IMR-90 (cell line): ENCODE results near the gene SHISAL1. TPM values are rescaled to one million over a fixed set of nuclear protein-coding genes. Genes with fewer than 3 reads are reported as not detected.

Experiments
- ATAC-seq: fragments of 200-7000 bp; cut with Tn5 transposase; 2 replicates; pipeline ENCODE4 v1.9.1; 2020; ENCODE audit warnings: low read depth, mild to moderate bottlenecking, moderate library complexity
- BruUV-seq: library from RNA; stranded (reverse); fragments of 400-500 nt; replicated peaks from 2 replicates; lab custom pipeline; 2021; lab: Mats Ljungman, UMichigan
- CTCF ChIA-PET: fragments of 300-600 bp; formaldehyde crosslinking; extraction: SDS; loops from one replicate; lab custom pipeline; 2021; ENCODE audit warnings: antibody characterized with exemption; lab: Yijun Ruan, JAX
- POLR2A ChIA-PET: fragments of 300-600 bp; sonication (Branson Sonifier 250); formaldehyde crosslinking; loops from one replicate; lab custom pipeline; 2022; ENCODE audit warnings: antibody characterized with exemption; ENCODE audit not compliant: unreplicated experiment; lab: Charles Lee
- DNase-seq: peaks from one replicate; pipeline ENCODE4 v3.0.0; 2013
- H2AFZ ChIP-seq: replicated peaks from 2 replicates; pipeline ENCODE3; 2013; ENCODE audit warnings: low read length, mild to moderate bottlenecking; ENCODE audit not compliant: poor library complexity
- H2AK5ac ChIP-seq: 2 replicates; pipeline ENCODE4 v1.6.1; 2013; ENCODE audit warnings: low read depth, low read length, inconsistent platforms
- H2AK9ac ChIP-seq: replicated peaks from 2 replicates; pipeline ENCODE3; 2013; ENCODE audit warnings: mild to moderate bottlenecking, low read depth, low read length, moderate library complexity; ENCODE audit not compliant: poor library complexity
- H2BK120ac ChIP-seq: 2 replicates; pipeline ENCODE4 v1.6.1; 2013; ENCODE audit warnings: low read depth, low read length, inconsistent platforms
- H2BK15ac ChIP-seq: 3 replicates; pipeline ENCODE4 v1.6.1; 2013; ENCODE audit warnings: low read depth, low read length, inconsistent platforms
- H2BK20ac ChIP-seq: 2 replicates; pipeline ENCODE4 v1.6.1; 2013; ENCODE audit warnings: low read depth, mild to moderate bottlenecking, inconsistent platforms, low read length, moderate library complexity
- H2BK5ac ChIP-seq: 2 replicates; pipeline ENCODE4 v1.6.1; 2013; ENCODE audit warnings: mild to moderate bottlenecking, low read depth, low read length, inconsistent platforms; ENCODE audit not compliant: poor library complexity, severe bottlenecking
- H3K14ac ChIP-seq: replicated peaks from 2 replicates; pipeline ENCODE4 v1.6.1; 2013; ENCODE audit warnings: low read depth, low read length, inconsistent platforms
- H3K18ac ChIP-seq: 2 replicates; pipeline ENCODE4 v1.6.1; 2013; ENCODE audit warnings: low read depth, low read length, control low read depth
- H3K23ac ChIP-seq: 2 replicates; pipeline ENCODE4 v1.6.1; 2013; ENCODE audit warnings: low read depth, low read length, inconsistent platforms
- H3K27ac ChIP-seq: 2 replicates; pipeline ENCODE4 v1.5.1; 2013; ENCODE audit warnings: mild to moderate bottlenecking, control low read depth, low read length; ENCODE audit not compliant: insufficient read depth
- H3K27me3 ChIP-seq: 2 replicates; pipeline ENCODE4 v1.6.1; 2013; ENCODE audit warnings: low read length; ENCODE audit not compliant: control insufficient read depth, insufficient read depth
- H3K36me3 ChIP-seq: 2 replicates; pipeline ENCODE4 v1.6.1; 2013; ENCODE audit warnings: low read length, mixed read lengths; ENCODE audit not compliant: control insufficient read depth, insufficient read depth
- H3K4ac ChIP-seq: 2 replicates; pipeline ENCODE4 v1.6.1; 2013; ENCODE audit warnings: low read depth, low read length, inconsistent platforms
- H3K4me1 ChIP-seq: 2 replicates; pipeline ENCODE4 v1.6.1; 2013; ENCODE audit warnings: low read length, mixed read lengths; ENCODE audit not compliant: control insufficient read depth, insufficient read depth
- H3K4me2 ChIP-seq: 2 replicates; pipeline ENCODE4 v1.6.1; 2013; ENCODE audit warnings: low read depth, mild to moderate bottlenecking, control low read depth, low read length, moderate library complexity
- H3K4me3 ChIP-seq: 2 replicates; pipeline ENCODE4 v1.5.1; 2013; ENCODE audit warnings: low read depth, mild to moderate bottlenecking, control low read depth, low read length, moderate library complexity; ENCODE audit not compliant: insufficient read depth
- H3K56ac ChIP-seq: 2 replicates; pipeline ENCODE4 v1.6.1; 2013; ENCODE audit warnings: low read length, inconsistent platforms; ENCODE audit not compliant: insufficient read depth; ENCODE audit errors: extremely low read depth
- H3K79me1 ChIP-seq, 2 experiments: 2 replicates each; pipeline ENCODE4 v1.6.1; 2013; ENCODE audit warnings: low read length in 2 of 2, inconsistent platforms in 1 of 2, low read depth in 1 of 2
- H3K9ac ChIP-seq: 2 replicates; pipeline ENCODE4 v1.6.1; 2013; ENCODE audit warnings: low read depth, low read length, control low read depth
- H3K9me1 ChIP-seq: 2 replicates; pipeline ENCODE4 v1.6.1; 2013; ENCODE audit warnings: low read length, inconsistent platforms; ENCODE audit not compliant: insufficient read depth
- H3K9me3 ChIP-seq: 2 replicates; pipeline ENCODE4 v1.6.1; 2013; ENCODE audit warnings: low read length; ENCODE audit not compliant: control insufficient read depth, insufficient read depth
- H4K20me1 ChIP-seq: 2 replicates; pipeline ENCODE4 v1.6.1; 2013; ENCODE audit warnings: low read length, inconsistent platforms; ENCODE audit not compliant: insufficient read depth
- H4K5ac ChIP-seq: 2 replicates; pipeline ENCODE4 v1.6.1; 2013; ENCODE audit warnings: mild to moderate bottlenecking, low read depth, low read length, control low read depth
- H4K8ac ChIP-seq, 2 experiments: 2 replicates each; pipeline ENCODE4 v1.6.1; 2013; ENCODE audit warnings: low read depth in 2 of 2, low read length in 2 of 2, control low read depth in 1 of 2, inconsistent platforms in 1 of 2
- H4K91ac ChIP-seq: 2 replicates; pipeline ENCODE4 v1.6.1; 2013; ENCODE audit warnings: low read depth, low read length, inconsistent platforms; ENCODE audit not compliant: insufficient read depth
- CEBPB ChIP-seq: IDR thresholded peaks from 2 replicates; pipeline ENCODE4 v1.6.1; 2012; ENCODE audit warnings: low read depth, low read length, improper control_type of control experiment
- CHD1 ChIP-seq: IDR thresholded peaks from 2 replicates; pipeline ENCODE4 v1.6.1; 2012; ENCODE audit warnings: low read depth, low read length, improper control_type of control experiment
- CTCF ChIP-seq: conservative IDR thresholded peaks from 2 replicates; pipeline ENCODE4 v1.5.1; 2012; ENCODE audit warnings: mild to moderate bottlenecking, low read depth, low read length, improper control_type of control experiment
- FOS ChIP-seq: fragments of 150-350 bp; IDR thresholded peaks from 2 replicates; pipeline ENCODE4 v1.6.1; 2016; ENCODE audit warnings: low read depth, low read length
- MAFK ChIP-seq: IDR thresholded peaks from 2 replicates; pipeline ENCODE4 v1.6.1; 2012; ENCODE audit warnings: low read depth, low read length, improper control_type of control experiment
- MAZ ChIP-seq: IDR thresholded peaks from 2 replicates; pipeline ENCODE4 v1.6.1; 2012; ENCODE audit warnings: low read depth, mild to moderate bottlenecking, low read length, improper control_type of control experiment, moderate library complexity, borderline replicate concordance
- MXI1 ChIP-seq: IDR thresholded peaks from 2 replicates; pipeline ENCODE4 v1.6.1; 2012; ENCODE audit warnings: low read depth, mild to moderate bottlenecking, low read length, moderate library complexity, borderline replicate concordance
- NFE2L2 ChIP-seq: fragments of 150-350 bp; IDR thresholded peaks from 2 replicates; pipeline ENCODE4 v1.6.1; 2016; ENCODE audit warnings: low read depth, mild to moderate bottlenecking, low read length
- POLR2A ChIP-seq: IDR thresholded peaks from 2 replicates; pipeline ENCODE4 v1.6.1; 2012; ENCODE audit warnings: mild to moderate bottlenecking, low read depth, low read length
- RAD21 ChIP-seq: IDR thresholded peaks from 2 replicates; pipeline ENCODE4 v1.6.1; 2012; ENCODE audit warnings: low read length, improper control_type of control experiment
- RCOR1 ChIP-seq: IDR thresholded peaks from 2 replicates; pipeline ENCODE4 v1.6.1; 2012; ENCODE audit warnings: mild to moderate bottlenecking, low read length, improper control_type of control experiment; ENCODE audit not compliant: insufficient replicate concordance
- RFX5 ChIP-seq: IDR thresholded peaks from 2 replicates; pipeline ENCODE4 v1.8.0; 2012; ENCODE audit warnings: low read depth, mild to moderate bottlenecking, low read length, moderate library complexity
- SMC3 ChIP-seq: fragments of 150-350 bp; IDR thresholded peaks from 2 replicates; pipeline ENCODE4 v1.6.1; 2016; ENCODE audit warnings: low read depth, mild to moderate bottlenecking, antibody characterized with exemption, low read length, moderate library complexity
- WGBS, 2 experiments: methylation state at CpG; one replicate each; pipeline versions ENCODE4 v1.1.5 to v1.1.7; 2013; ENCODE audit warnings: missing lambda C conversion rate in 2 of 2; ENCODE audit not compliant: insufficient read length in 1 of 2; ENCODE audit errors: extremely low coverage in 2 of 2; 5-methylcytosine and 5-hydroxymethylcytosine counted together
- dilution Hi-C: fragments of 300-500 bp; cut with HindIII; formaldehyde crosslinking; loops from one replicate; pipeline ENCODE4 v1.14.3; 2018; ENCODE audit warnings: low sequenced_read_pairs; ENCODE audit not compliant: unreplicated experiment
- in situ Hi-C: fragments of 300-500 bp; cut with MboI; formaldehyde crosslinking; loops from 3 replicates; pipeline ENCODE4 v1.14.3; 2019; ENCODE audit warnings: low sequenced_read_pairs, inconsistent platforms, mixed read lengths
- intact Hi-C: fragments of 100-400 bp; cut with micrococcal nuclease; formaldehyde crosslinking; loops from 2 replicates; pipeline ENCODE4 v1.10.0; 2022
- polyA plus RNA-seq, 3 experiments: library from polyadenylated mRNA; depleted of rRNA; stranded (reverse); fragments of >200 nt; gene quantifications; 2 replicates each; pipeline ENCODE4 v1.2.3, GENCODE V29; 2012; ENCODE audit warnings: low replicate concordance in 1 of 3
- total RNA-seq: library from RNA; depleted of rRNA; stranded (reverse); fragments of >200 nt; gene quantifications from 2 replicates; pipeline ENCODE4 v1.2.3, GENCODE V29; 2012
- TF ChIP-seq, protein P1 (sequence below): fragments of 150-350 bp; IDR thresholded peaks from 2 replicates; pipeline ENCODE4 v1.6.1; 2017; ENCODE audit warnings: mild to moderate bottlenecking, antibody characterized with exemption, low read length, low read depth
- TF ChIP-seq, protein P2 (sequence below): fragments of 150-350 bp; IDR thresholded peaks from 2 replicates; pipeline ENCODE4 v1.6.1; 2016; ENCODE audit warnings: low read depth, mild to moderate bottlenecking, low read length, moderate library complexity, borderline replicate concordance

The SHISAL1 gene
- total and polyA plus RNA-seq, 2 of the 4 experiments (the other 2 are of a cell fraction) = 1.0 to 1.4 TPM

GRCh38 chr22:44291265-44291664, 21.5 kb downstream of the SHISAL1 start:
- DNase-seq = peak; percentile 7
- no peak overlapping the region for H2BK120ac ChIP-seq
- no peaks in the 10 kb centered on the region for H4K20me1 ChIP-seq
- no peak overlapping the region for H4K91ac ChIP-seq
- peak overlapping the region in 1 of 2 experiments; percentile 3; a peak in 1 of 4 replicates for H4K8ac ChIP-seq
- H3K27ac ChIP-seq = no peak overlapping the region
- no peak overlapping the region; the same call in 1 of the 2 replicates for H3K4ac ChIP-seq
- no peak overlapping the region for H2BK15ac ChIP-seq
- dilution Hi-C loops = no loop called here
- H2AFZ ChIP-seq = peak overlapping the region; percentile 47
- H3K9ac ChIP-seq = no peak overlapping the region
- no peaks in the 10 kb centered on the region for H3K27me3 ChIP-seq
- peaks cover 4% of the 10 kb centered on the region for H3K9me3 ChIP-seq
- no peak overlapping the region for H2BK5ac ChIP-seq
- H3K14ac ChIP-seq = no peak overlapping the region
- ChIA-PET CTCF (no interaction called here), POLR2A (no interaction called here)
- no peak overlapping the region for H3K56ac ChIP-seq
- H3K4me2 ChIP-seq = no peak overlapping the region
- in situ Hi-C loops = no loop called here
- BruUV-seq = no TSS peak
- H3K9me1 ChIP-seq = no peaks in the 10 kb centered on the region; the same call in 1 of the 2 replicates
- H3K79me1 ChIP-seq = no peaks in the 10 kb centered on the region
- WGBS, 2 experiments = 100% methylated on average over 1 of the region's 8 CpGs; no CpG with 5 or more reads in 1 of the 2 experiments
- no peak overlapping the region for H3K23ac ChIP-seq
- H2BK20ac ChIP-seq = no peak overlapping the region
- no peak overlapping the region; the same call in 1 of the 2 replicates for H2AK5ac ChIP-seq
- intact Hi-C loops = no loop called here
- H3K4me1 ChIP-seq = peaks cover 11% of the 10 kb centered on the region
- ATAC-seq = 0 out of 2 replicates have a peak, but pooled peaks have one; percentile 48
- TF ChIP-seq CEBPB = no peak
- TF ChIP-seq, protein P1, sequence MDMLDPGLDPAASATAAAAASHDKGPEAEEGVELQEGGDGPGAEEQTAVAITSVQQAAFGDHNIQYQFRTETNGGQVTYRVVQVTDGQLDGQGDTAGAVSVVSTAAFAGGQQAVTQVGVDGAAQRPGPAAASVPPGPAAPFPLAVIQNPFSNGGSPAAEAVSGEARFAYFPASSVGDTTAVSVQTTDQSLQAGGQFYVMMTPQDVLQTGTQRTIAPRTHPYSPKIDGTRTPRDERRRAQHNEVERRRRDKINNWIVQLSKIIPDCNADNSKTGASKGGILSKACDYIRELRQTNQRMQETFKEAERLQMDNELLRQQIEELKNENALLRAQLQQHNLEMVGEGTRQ = no peak
- no peak for TF ChIP-seq FOS
- no peak for TF ChIP-seq RFX5
- TF ChIP-seq RCOR1 = no peak
- TF ChIP-seq CTCF = no peak
- TF ChIP-seq SMC3 = no peak
- TF ChIP-seq POLR2A = no peak
- no peak for TF ChIP-seq MAZ
- TF ChIP-seq NFE2L2 = no peak
- no peak for TF ChIP-seq MXI1
- TF ChIP-seq, protein P2, sequence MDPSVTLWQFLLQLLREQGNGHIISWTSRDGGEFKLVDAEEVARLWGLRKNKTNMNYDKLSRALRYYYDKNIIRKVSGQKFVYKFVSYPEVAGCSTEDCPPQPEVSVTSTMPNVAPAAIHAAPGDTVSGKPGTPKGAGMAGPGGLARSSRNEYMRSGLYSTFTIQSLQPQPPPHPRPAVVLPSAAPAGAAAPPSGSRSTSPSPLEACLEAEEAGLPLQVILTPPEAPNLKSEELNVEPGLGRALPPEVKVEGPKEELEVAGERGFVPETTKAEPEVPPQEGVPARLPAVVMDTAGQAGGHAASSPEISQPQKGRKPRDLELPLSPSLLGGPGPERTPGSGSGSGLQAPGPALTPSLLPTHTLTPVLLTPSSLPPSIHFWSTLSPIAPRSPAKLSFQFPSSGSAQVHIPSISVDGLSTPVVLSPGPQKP = no peak
- no peak for TF ChIP-seq CHD1
- no peak for TF ChIP-seq RAD21
- no peak for TF ChIP-seq MAFK
- H3K4me3 ChIP-seq = no peak overlapping the region
- no peak overlapping the region for H3K18ac ChIP-seq
- H3K36me3 ChIP-seq = no peaks in the 10 kb centered on the region
- no peak overlapping the region for H4K5ac ChIP-seq
- H2AK9ac ChIP-seq = no peak overlapping the region
